GM18499 (cell line): ENCODE data around the gene RIF1.
"Not testable (repeated sequence)": the region's sequence is repeated elsewhere in the genome, so short reads cannot be mapped to it uniquely, and the experiment has no call there.

Experiments used
- ATAC-seq: cut with Tn5 transposase; IDR thresholded peaks from one replicate; pipeline ENCODE4 v1.9.1; 2021; ENCODE audit warnings: moderate number of reproducible peaks; ENCODE audit not compliant: insufficient read depth, unreplicated experiment

Gene RIF1

GRCh38 chr2:151417650-151418049, 7.9 kb downstream of the RIF1 start:
- ATAC-seq, result no peak

GRCh38 chr2:151421681-151422080, 12.0 kb downstream of the RIF1 start:
- ATAC-seq, result not testable (repeated sequence)

- no peak for ATAC-seq
Observed at GRCh38 chr2:151422917-151423439, 13.3 kb downstream of the RIF1 start.

GRCh38 chr2:151423760-151424159, 14.1 kb downstream of the RIF1 start:
- no peak for ATAC-seq

- ATAC-seq, result no peak
Observed at GRCh38 chr2:151437630-151438029, 27.9 kb downstream of the RIF1 start.

- ATAC-seq, result no peak
Observed at GRCh38 chr2:151438506-151438905, 28.8 kb downstream of the RIF1 start.

GRCh38 chr2:151439127-151439526, 29.4 kb downstream of the RIF1 start:
- ATAC-seq, result no peak

GRCh38 chr2:151459358-151459757, 49.7 kb downstream of the RIF1 start:
- ATAC-seq, result no peak

- ATAC-seq, result no peak
Observed at GRCh38 chr2:151465771-151466170, 56.1 kb downstream of the RIF1 start.

GRCh38 chr2:151470556-151470955, 60.9 kb downstream of the RIF1 start:
- no peak for ATAC-seq

GRCh38 chr2:151472966-151473365, 63.3 kb downstream of the RIF1 start:
- ATAC-seq, result no peak

GRCh38 chr2:151475071-151475470, 65.4 kb downstream of the RIF1 start:
- no peak for ATAC-seq

GRCh38 chr2:151476287-151476686, 66.6 kb downstream of the RIF1 start:
- no peak for ATAC-seq

GRCh38 chr2:151478011-151478410, 68.3 kb downstream of the RIF1 start:
- no peak for ATAC-seq

- ATAC-seq, result no peak
Observed at GRCh38 chr2:151481744-151482143, 72.0 kb downstream of the RIF1 start.

GRCh38 chr2:151482171-151482725, 72.5 kb downstream of the RIF1 start:
- no peak for ATAC-seq

- ATAC-seq, result no peak
Observed at GRCh38 chr2:151483546-151483945, 73.8 kb downstream of the RIF1 start.

GRCh38 chr2:151484100-151484499, 74.4 kb downstream of the RIF1 start:
- no peak for ATAC-seq

- no peak for ATAC-seq
Observed at GRCh38 chr2:151486053-151486452, 76.4 kb downstream of the RIF1 start.

- no peak for ATAC-seq
Observed at GRCh38 chr2:151490276-151490675, 80.6 kb downstream of the RIF1 start.

GRCh38 chr2:151491496-151491895, 81.8 kb downstream of the RIF1 start:
- no peak for ATAC-seq

- no peak for ATAC-seq
Observed at GRCh38 chr2:151498178-151498577, 88.5 kb downstream of the RIF1 start.

- ATAC-seq, result no peak
Observed at GRCh38 chr2:151506170-151506569, 96.5 kb downstream of the RIF1 start.
